Caco-2 (cell line): ENCODE measurements around the gene COQ8A. TPM values are rescaled to one million over a fixed set of nuclear protein-coding genes. Genes with fewer than 3 reads are reported as not detected.
"Not testable (repeated sequence)": the region's sequence is repeated elsewhere in the genome, so short reads cannot be mapped to it uniquely, and the experiment has no call there.

ENCODE experiments used
- BruUV-seq: library from RNA; stranded (reverse); fragments of 400-500 nt; replicated peaks from 2 replicates; lab custom pipeline; 2021; lab: Mats Ljungman, UMichigan
- CTCF ChIA-PET: fragments of 300-600 bp; sonication (Branson Sonifier 250); formaldehyde crosslinking; loops from one replicate; lab custom pipeline; 2022; ENCODE audit warnings: antibody characterized with exemption; lab: Charles Lee
- POLR2A ChIA-PET: fragments of 300-600 bp; sonication (Branson Sonifier 250); formaldehyde crosslinking; loops from one replicate; lab custom pipeline; 2022; ENCODE audit warnings: antibody characterized with exemption; lab: Charles Lee
- DNase-seq, 2 experiments: peaks; one replicate each; pipeline versions ENCODE4 v3.0.0 to v3.0.0-alpha.2; 2020 to 2022
- H3K27me3 ChIP-seq: replicated peaks from 2 replicates; pipeline ENCODE4 v1.6.0; 2011; ENCODE audit warnings: low read length; ENCODE audit not compliant: control insufficient read depth, insufficient read depth
- H3K36me3 ChIP-seq: 2 replicates; pipeline ENCODE4 v1.5.1; 2011; ENCODE audit warnings: low read length; ENCODE audit not compliant: control insufficient read depth, insufficient read depth
- H3K4me1 ChIP-seq: fragments of 250-450 bp; sonication (Bioruptor Pico); 2 replicates; pipeline ENCODE4 v1.5.1; 2020; ENCODE audit warnings: mild to moderate bottlenecking
- H3K4me3 ChIP-seq: 2 replicates; pipeline ENCODE4 v1.5.1; 2011; ENCODE audit warnings: low read depth, mild to moderate bottlenecking, control low read depth, low read length
- H3K9me3 ChIP-seq: fragments of 250-450 bp; sonication (Bioruptor Pico); 2 replicates; pipeline ENCODE4 v1.5.1; 2020; ENCODE audit warnings: mild to moderate bottlenecking, moderate library complexity
- H3K27ac Mint-ChIP-seq: one replicate; pipeline ENCODE4 v1.8.0; 2022; ENCODE audit warnings: mixed read lengths; ENCODE audit not compliant: unreplicated experiment
- H3K27me3 Mint-ChIP-seq: one replicate; pipeline ENCODE4 v1.8.0; 2022; ENCODE audit warnings: mixed read lengths; ENCODE audit not compliant: insufficient read depth, unreplicated experiment
- H3K36me3 Mint-ChIP-seq: one replicate; pipeline ENCODE4 v1.8.0; 2022; ENCODE audit warnings: mild to moderate bottlenecking, mixed read lengths; ENCODE audit not compliant: insufficient read depth, unreplicated experiment
- H3K4me1 Mint-ChIP-seq: one replicate; pipeline ENCODE4 v1.8.0; 2022; ENCODE audit warnings: low read depth, mixed read lengths; ENCODE audit not compliant: unreplicated experiment
- H3K4me3 Mint-ChIP-seq: one replicate; pipeline ENCODE4 v1.8.0; 2022; ENCODE audit warnings: mild to moderate bottlenecking, moderate library complexity, mixed read lengths; ENCODE audit not compliant: unreplicated experiment
- H3K9me3 Mint-ChIP-seq: one replicate; pipeline ENCODE4 v1.8.0; 2022; ENCODE audit warnings: mixed read lengths; ENCODE audit not compliant: unreplicated experiment
- CTCF ChIP-seq, 2 experiments: fragments of 200-600 bp in 1 of 2; IDR thresholded peaks; 1 replicate in 1 of 2; 2 replicates in 1 of 2; pipeline versions ENCODE4 v1.5.1 to v1.8.0; 2011 to 2022; ENCODE audit warnings: antibody characterized with exemption in 1 of 2, control low read depth in 1 of 2, inconsistent platforms in 1 of 2, low read depth in 1 of 2, low read length in 1 of 2, mild to moderate bottlenecking in 1 of 2, moderate library complexity in 1 of 2; ENCODE audit not compliant: insufficient read depth in 1 of 2, severe bottlenecking in 1 of 2, unreplicated experiment in 1 of 2
- intact Hi-C: fragments of 100-400 bp; cut with micrococcal nuclease; formaldehyde crosslinking; loops from one replicate; pipeline ENCODE4 v1.10.0; 2022; ENCODE audit not compliant: unreplicated experiment
- total RNA-seq: library from RNA; stranded (reverse); gene quantifications from 2 replicates; pipeline ENCODE4 v1.2.3, GENCODE V29; 2022

The COQ8A gene
- total RNA-seq, 1 experiment from 2014 or later: 50.0 TPM

- peaks cover 21% of the 10 kb centered on the region for H3K9me3 Mint-ChIP-seq
- no TSS peak for BruUV-seq
- no peak for TF ChIP-seq CTCF (IDR thresholded peaks at IDR 0.05; ENCODE audit: insufficient read depth in 1 of 2, low read depth in 1 of 2, low read length in 1 of 2, severe bottlenecking in 1 of 2, unreplicated experiment in 1 of 2)
Measured at GRCh38 chr1:226954337-226954736, 14.2 kb downstream of the COQ8A start.

GRCh38 chr1:226954777-226955176 is 14.7 kb downstream of the COQ8A start:
- H3K27me3 Mint-ChIP-seq: no peaks in the 10 kb centered on the region
- H3K27ac Mint-ChIP-seq: peak overlapping the region; percentile 40
- H3K4me1 Mint-ChIP-seq: no peaks in the 10 kb centered on the region
- no peak for TF ChIP-seq CTCF (IDR thresholded peaks at IDR 0.05; ENCODE audit: insufficient read depth in 1 of 2, low read depth in 1 of 2, low read length in 1 of 2, severe bottlenecking in 1 of 2, unreplicated experiment in 1 of 2)
- H3K36me3 Mint-ChIP-seq: peaks cover 12% of the 10 kb centered on the region
- Histone ChIP-seq H3K36me3 (peaks cover 1% of the 10 kb centered on the region; the same call in 1 of the 2 replicates), H3K4me1 (no peaks in the 10 kb centered on the region), H3K27me3 (no peaks in the 10 kb centered on the region), H3K9me3 (no peaks in the 10 kb centered on the region; the same call in 1 of the 2 replicates), H3K4me3 (no peak overlapping the region)
- no peak overlapping the region for H3K4me3 Mint-ChIP-seq
- no peak for DNase-seq
- ChIA-PET POLR2A (no interaction called here), CTCF (no interaction called here)
- BruUV-seq: no TSS peak
- H3K9me3 Mint-ChIP-seq: peaks cover 21% of the 10 kb centered on the region
- intact Hi-C loops: no loop called here

More at GRCh38 chr1:226954337-226954736, 14.2 kb downstream of the COQ8A start:
- DNase-seq: no peak
- Mint-ChIP-seq H3K27me3 (no peaks in the 10 kb centered on the region), H3K4me1 (no peaks in the 10 kb centered on the region), H3K36me3 (peaks cover 9% of the 10 kb centered on the region), H3K4me3 (no peak overlapping the region), H3K27ac (peak overlapping the region; percentile 40)
- Histone ChIP-seq H3K4me1 (no peaks in the 10 kb centered on the region), H3K27me3 (no peaks in the 10 kb centered on the region), H3K4me3 (no peak overlapping the region), H3K36me3 (peaks cover 1% of the 10 kb centered on the region; the same call in 1 of the 2 replicates), H3K9me3 (no peaks in the 10 kb centered on the region)
- intact Hi-C loops: no loop called here
- POLR2A ChIA-PET: no interaction called here
- CTCF ChIA-PET: no interaction called here

GRCh38 chr1:226955857-226956256 is 15.8 kb downstream of the COQ8A start:
- H3K4me3 Mint-ChIP-seq, H3K9me3 ChIP-seq, POLR2A ChIA-PET, H3K27me3 Mint-ChIP-seq, CTCF ChIA-PET, H3K4me3 ChIP-seq, H3K4me1 ChIP-seq, intact Hi-C loops, H3K4me1 Mint-ChIP-seq, H3K36me3 ChIP-seq, BruUV-seq, H3K27ac Mint-ChIP-seq, DNase-seq, H3K27me3 ChIP-seq: not testable (repeated sequence)
- H3K36me3 Mint-ChIP-seq: peaks cover 15% of the 10 kb centered on the region
- H3K9me3 Mint-ChIP-seq: peaks cover 21% of the 10 kb centered on the region
